Type B pancreatic cell (in vitro differentiated cells): ENCODE data around the gene PCDHGA3. TPM values are rescaled to one million over a fixed set of nuclear protein-coding genes. Genes with fewer than 3 reads are reported as not detected.
"Not testable (repeated sequence)": the region's sequence is repeated elsewhere in the genome, so short reads cannot be mapped to it uniquely, and the experiment has no call there.

Source experiments
- DNase-seq: peaks from one replicate; pipeline ENCODE4 v3.0.0; 2021; ENCODE audit warnings: mixed read lengths; ENCODE audit not compliant: unreplicated experiment; ENCODE audit errors: extremely low spot score
- H3K27ac Mint-ChIP-seq: 2 replicates; pipeline ENCODE4 v1.8.0; 2021; ENCODE audit warnings: mild to moderate bottlenecking, mixed read lengths
- H3K27me3 Mint-ChIP-seq: 2 replicates; pipeline ENCODE4 v1.8.0; 2021; ENCODE audit warnings: mixed read lengths
- H3K36me3 Mint-ChIP-seq: 2 replicates; pipeline ENCODE4 v1.8.0; 2021; ENCODE audit warnings: mixed read lengths
- H3K4me1 Mint-ChIP-seq: one replicate; pipeline ENCODE4 v1.8.0; 2021; ENCODE audit warnings: mixed read lengths; ENCODE audit not compliant: unreplicated experiment
- H3K4me3 Mint-ChIP-seq: 2 replicates; pipeline ENCODE4 v1.8.0; 2021; ENCODE audit warnings: mild to moderate bottlenecking, mixed read lengths
- H3K9me3 Mint-ChIP-seq: 2 replicates; pipeline ENCODE4 v1.8.0; 2021; ENCODE audit warnings: mixed read lengths
- CTCF ChIP-seq: fragments of 200-600 bp; sonication (generic); conservative IDR thresholded peaks from 2 replicates; pipeline ENCODE4 v1.5.0; 2021; ENCODE audit warnings: antibody characterized with exemption, mild to moderate bottlenecking
- total RNA-seq: library from RNA; stranded (reverse); gene quantifications from 2 replicates; pipeline ENCODE4 v1.2.1, GENCODE V29; 2021; ENCODE audit warnings: low replicate concordance

PCDHGA3 gene
- total RNA-seq, 1 donor from 2014 or later: 0.27 TPM

DNA sequence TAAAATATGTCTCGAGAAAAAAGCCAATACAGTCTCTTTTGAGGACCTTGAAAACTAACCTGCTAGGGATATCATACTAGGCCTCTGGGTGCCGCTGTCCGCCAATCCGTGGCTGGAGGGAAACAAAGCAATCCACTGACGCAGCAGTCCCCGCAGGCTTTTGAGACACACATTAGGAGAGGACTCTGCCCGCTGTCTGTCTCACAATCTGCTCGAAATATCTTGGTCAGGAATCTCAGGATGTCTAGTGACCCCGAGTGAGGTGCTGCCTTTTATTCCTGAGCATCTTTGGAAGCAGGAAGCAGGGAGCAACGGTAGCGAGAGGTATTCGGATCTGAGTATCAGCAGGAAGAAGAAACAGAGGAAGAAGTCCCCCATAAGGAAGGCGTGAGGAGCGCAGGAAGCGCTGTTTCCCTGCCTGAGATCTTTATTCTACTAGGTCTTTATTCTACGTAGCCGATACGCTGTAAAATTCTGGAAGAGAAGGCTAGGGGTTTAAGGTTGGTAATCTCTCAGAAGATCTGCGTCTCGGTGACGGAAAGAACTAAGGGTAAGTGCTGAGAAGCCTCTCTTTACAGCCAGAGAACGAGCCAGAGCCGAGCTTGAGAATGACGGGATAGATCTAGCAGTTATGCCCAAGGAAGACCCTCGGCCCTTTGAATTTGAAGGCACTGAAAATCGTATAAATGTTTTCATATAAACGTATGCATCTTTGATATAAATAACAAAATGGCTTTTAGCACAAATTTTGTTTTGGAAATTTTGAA is 17.4 kb upstream of the PCDHGA3 start:
- peaks cover 14% of the 10 kb centered on the region for H3K9me3 Mint-ChIP-seq
- no peak for DNase-seq
- peak overlapping the region; percentile 77 for H3K27ac Mint-ChIP-seq
- no peaks in the 10 kb centered on the region for H3K27me3 Mint-ChIP-seq
- H3K36me3 Mint-ChIP-seq: peaks cover 5% of the 10 kb centered on the region
- H3K4me3 Mint-ChIP-seq: peak overlapping the region; percentile 87
- H3K4me1 Mint-ChIP-seq: no peaks in the 10 kb centered on the region
- peak; percentile 63 for TF ChIP-seq CTCF

DNA sequence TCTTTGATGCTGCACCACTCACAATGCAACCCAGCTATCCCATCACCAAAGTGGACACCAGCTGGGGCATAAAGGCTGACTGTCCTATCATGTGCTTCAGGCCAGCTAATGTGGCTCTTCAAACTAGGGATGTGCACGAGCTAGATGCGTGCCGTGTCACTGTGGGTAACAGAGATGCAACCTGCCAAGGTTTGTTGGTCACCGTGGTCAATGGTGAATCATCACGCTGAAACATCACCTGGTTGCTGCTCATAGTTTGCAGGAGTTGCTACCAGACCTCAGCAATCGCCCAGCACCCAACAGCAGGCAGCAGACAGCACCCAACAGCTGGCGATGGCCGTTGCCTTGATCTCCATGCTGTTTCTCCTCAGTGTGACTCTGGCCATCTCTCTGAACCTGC is 15.4 kb upstream of the PCDHGA3 start:
- no peaks in the 10 kb centered on the region for H3K27me3 Mint-ChIP-seq
- H3K27ac Mint-ChIP-seq: no peak overlapping the region
- DNase-seq: no peak
- no peak overlapping the region for H3K4me3 Mint-ChIP-seq
- peaks cover 5% of the 10 kb centered on the region for H3K36me3 Mint-ChIP-seq
- H3K4me1 Mint-ChIP-seq: no peaks in the 10 kb centered on the region
- H3K9me3 Mint-ChIP-seq: peaks cover 10% of the 10 kb centered on the region
- no peak for TF ChIP-seq CTCF

DNA sequence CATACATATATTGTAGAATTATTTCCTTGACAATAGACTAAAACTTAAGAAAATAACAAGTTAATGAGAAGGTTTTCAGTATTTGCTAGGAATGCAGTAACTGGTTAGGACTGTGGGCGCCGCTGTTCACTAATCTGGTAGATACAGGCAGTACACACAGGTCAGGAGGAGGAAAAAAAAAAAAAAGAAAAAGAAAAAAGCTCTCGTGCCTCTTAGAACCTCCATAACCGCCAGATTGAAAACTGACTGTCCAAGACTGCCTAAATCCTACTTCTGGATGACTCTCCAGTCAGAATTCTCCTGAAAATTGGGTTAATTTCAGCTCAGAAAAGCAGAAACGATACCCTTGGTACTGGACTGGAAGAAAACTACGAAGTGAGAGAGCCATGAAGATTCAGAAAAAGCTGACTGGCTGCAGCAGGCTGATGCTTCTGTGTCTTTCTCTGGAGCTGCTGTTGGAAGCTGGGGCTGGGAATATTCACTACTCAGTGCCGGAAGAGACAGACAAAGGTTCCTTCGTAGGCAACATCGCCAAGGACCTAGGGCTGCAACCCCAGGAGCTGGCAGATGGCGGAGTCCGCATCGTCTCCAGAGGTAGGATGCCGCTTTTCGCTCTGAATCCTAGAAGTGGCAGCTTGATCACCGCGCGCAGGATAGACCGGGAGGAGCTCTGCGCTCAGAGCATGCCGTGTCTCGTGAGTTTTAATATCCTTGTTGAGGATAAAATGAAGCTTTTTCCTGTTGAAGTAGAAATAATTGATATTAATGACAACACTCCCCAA is 13.1 kb upstream of the PCDHGA3 start, which contains the start of gene PCDHGA1:
Gene PCDHGA1, plus strand, starts transcription at position 216 of the 782 bp plus-strand sequence.
- peak; percentile 39 for TF ChIP-seq CTCF
- Mint-ChIP-seq H3K27ac (no peak within 1 kb of the TSS), H3K9me3 (peaks cover 10% of the 10 kb centered on the region), H3K27me3 (no peaks in the 10 kb centered on the region), H3K4me3 (no peak within 1 kb of the TSS), H3K4me1 (no peaks in the 10 kb centered on the region), H3K36me3 (peaks cover 5% of the 10 kb centered on the region)
- DNase-seq: no peak

- H3K4me1 Mint-ChIP-seq, H3K36me3 Mint-ChIP-seq, H3K27ac Mint-ChIP-seq, H3K9me3 Mint-ChIP-seq, H3K4me3 Mint-ChIP-seq, H3K27me3 Mint-ChIP-seq, DNase-seq: not testable (repeated sequence)
Observed at GRCh38 chr5:141332571-141332970, 11.1 kb upstream of the PCDHGA3 start.

GRCh38 chr5:141338538-141339306 is 4.9 kb upstream of the PCDHGA3 start, which contains the start of gene PCDHGA2:
PCDHGA2 (plus strand) TSS chr5:141338760.
- DNase-seq: no peak
- Mint-ChIP-seq H3K27ac (no peak within 1 kb of the TSS), H3K9me3 (peaks cover 11% of the 10 kb centered on the region)

DNA sequence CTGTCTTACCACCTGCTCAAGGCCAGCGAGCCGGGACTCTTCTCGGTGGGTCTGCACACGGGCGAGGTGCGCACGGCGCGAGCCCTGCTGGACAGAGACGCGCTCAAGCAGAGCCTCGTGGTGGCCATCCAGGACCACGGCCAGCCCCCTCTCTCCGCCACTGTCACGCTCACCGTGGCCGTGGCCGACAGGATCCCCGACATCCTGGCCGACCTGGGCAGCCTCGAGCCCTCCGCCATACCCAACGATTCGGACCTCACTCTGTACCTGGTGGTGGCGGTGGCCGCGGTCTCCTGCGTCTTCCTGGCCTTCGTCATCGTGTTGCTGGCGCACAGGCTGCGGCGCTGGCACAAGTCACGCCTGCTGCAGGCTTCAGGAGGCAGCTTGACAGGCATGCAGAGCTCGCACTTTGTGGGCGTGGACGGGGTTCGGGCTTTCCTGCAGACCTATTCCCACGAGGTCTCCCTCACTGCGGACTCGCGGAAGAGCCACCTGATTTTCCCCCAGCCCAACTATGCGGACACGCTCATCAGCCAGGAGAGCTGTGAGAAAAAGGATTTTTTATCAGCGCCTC is 2.8 kb upstream of the PCDHGA3 start:
- H3K9me3 Mint-ChIP-seq: peaks cover 16% of the 10 kb centered on the region
- not testable (repeated sequence) for H3K4me1 Mint-ChIP-seq, H3K27me3 Mint-ChIP-seq, H3K36me3 Mint-ChIP-seq, DNase-seq, H3K27ac Mint-ChIP-seq, H3K4me3 Mint-ChIP-seq

More at GRCh38 chr5:141338538-141339306, 4.9 kb upstream of the PCDHGA3 start, which contains the start of gene PCDHGA2:
- Mint-ChIP-seq H3K36me3 (no peaks in the 10 kb centered on the region), H3K4me1 (no peaks in the 10 kb centered on the region), H3K4me3 (no peak within 1 kb of the TSS), H3K27me3 (no peaks in the 10 kb centered on the region)
- peak; percentile 46 for TF ChIP-seq CTCF
